IMR-90 (cell line): ENCODE measurements around the gene RANBP10. TPM values are rescaled to one million over a fixed set of nuclear protein-coding genes. Genes with fewer than 3 reads are reported as not detected.

ENCODE experiments used
- ATAC-seq: fragments of 200-7000 bp; cut with Tn5 transposase; 2 replicates; pipeline ENCODE4 v1.9.1; 2020; ENCODE audit warnings: low read depth, mild to moderate bottlenecking, moderate library complexity
- BruUV-seq: library from RNA; stranded (reverse); fragments of 400-500 nt; replicated peaks from 2 replicates; lab custom pipeline; 2021; lab: Mats Ljungman, UMichigan
- CTCF ChIA-PET: fragments of 300-600 bp; formaldehyde crosslinking; extraction: SDS; loops from one replicate; lab custom pipeline; 2021; ENCODE audit warnings: antibody characterized with exemption; lab: Yijun Ruan, JAX
- POLR2A ChIA-PET: fragments of 300-600 bp; sonication (Branson Sonifier 250); formaldehyde crosslinking; loops from one replicate; lab custom pipeline; 2022; ENCODE audit warnings: antibody characterized with exemption; ENCODE audit not compliant: unreplicated experiment; lab: Charles Lee
- DNase-seq: peaks from one replicate; pipeline ENCODE4 v3.0.0; 2013
- H2AFZ ChIP-seq: replicated peaks from 2 replicates; pipeline ENCODE3; 2013; ENCODE audit warnings: low read length, mild to moderate bottlenecking; ENCODE audit not compliant: poor library complexity
- H2AK5ac ChIP-seq: 2 replicates; pipeline ENCODE4 v1.6.1; 2013; ENCODE audit warnings: low read depth, low read length, inconsistent platforms
- H2AK9ac ChIP-seq: replicated peaks from 2 replicates; pipeline ENCODE3; 2013; ENCODE audit warnings: mild to moderate bottlenecking, low read depth, low read length, moderate library complexity; ENCODE audit not compliant: poor library complexity
- H2BK120ac ChIP-seq: 2 replicates; pipeline ENCODE4 v1.6.1; 2013; ENCODE audit warnings: low read depth, low read length, inconsistent platforms
- H2BK15ac ChIP-seq: 3 replicates; pipeline ENCODE4 v1.6.1; 2013; ENCODE audit warnings: low read depth, low read length, inconsistent platforms
- H2BK20ac ChIP-seq: 2 replicates; pipeline ENCODE4 v1.6.1; 2013; ENCODE audit warnings: low read depth, mild to moderate bottlenecking, inconsistent platforms, low read length, moderate library complexity
- H2BK5ac ChIP-seq: 2 replicates; pipeline ENCODE4 v1.6.1; 2013; ENCODE audit warnings: mild to moderate bottlenecking, low read depth, low read length, inconsistent platforms; ENCODE audit not compliant: poor library complexity, severe bottlenecking
- H3K14ac ChIP-seq: replicated peaks from 2 replicates; pipeline ENCODE4 v1.6.1; 2013; ENCODE audit warnings: low read depth, low read length, inconsistent platforms
- H3K18ac ChIP-seq: 2 replicates; pipeline ENCODE4 v1.6.1; 2013; ENCODE audit warnings: low read depth, low read length, control low read depth
- H3K23ac ChIP-seq: 2 replicates; pipeline ENCODE4 v1.6.1; 2013; ENCODE audit warnings: low read depth, low read length, inconsistent platforms
- H3K27ac ChIP-seq: 2 replicates; pipeline ENCODE4 v1.5.1; 2013; ENCODE audit warnings: mild to moderate bottlenecking, control low read depth, low read length; ENCODE audit not compliant: insufficient read depth
- H3K27me3 ChIP-seq: 2 replicates; pipeline ENCODE4 v1.6.1; 2013; ENCODE audit warnings: low read length; ENCODE audit not compliant: control insufficient read depth, insufficient read depth
- H3K36me3 ChIP-seq: 2 replicates; pipeline ENCODE4 v1.6.1; 2013; ENCODE audit warnings: low read length, mixed read lengths; ENCODE audit not compliant: control insufficient read depth, insufficient read depth
- H3K4ac ChIP-seq: 2 replicates; pipeline ENCODE4 v1.6.1; 2013; ENCODE audit warnings: low read depth, low read length, inconsistent platforms
- H3K4me1 ChIP-seq: 2 replicates; pipeline ENCODE4 v1.6.1; 2013; ENCODE audit warnings: low read length, mixed read lengths; ENCODE audit not compliant: control insufficient read depth, insufficient read depth
- H3K4me2 ChIP-seq: 2 replicates; pipeline ENCODE4 v1.6.1; 2013; ENCODE audit warnings: low read depth, mild to moderate bottlenecking, control low read depth, low read length, moderate library complexity
- H3K4me3 ChIP-seq: 2 replicates; pipeline ENCODE4 v1.5.1; 2013; ENCODE audit warnings: low read depth, mild to moderate bottlenecking, control low read depth, low read length, moderate library complexity; ENCODE audit not compliant: insufficient read depth
- H3K56ac ChIP-seq: 2 replicates; pipeline ENCODE4 v1.6.1; 2013; ENCODE audit warnings: low read length, inconsistent platforms; ENCODE audit not compliant: insufficient read depth; ENCODE audit errors: extremely low read depth
- H3K79me1 ChIP-seq, 2 experiments: 2 replicates each; pipeline ENCODE4 v1.6.1; 2013; ENCODE audit warnings: low read length in 2 of 2, inconsistent platforms in 1 of 2, low read depth in 1 of 2
- H3K9ac ChIP-seq: 2 replicates; pipeline ENCODE4 v1.6.1; 2013; ENCODE audit warnings: low read depth, low read length, control low read depth
- H3K9me1 ChIP-seq: 2 replicates; pipeline ENCODE4 v1.6.1; 2013; ENCODE audit warnings: low read length, inconsistent platforms; ENCODE audit not compliant: insufficient read depth
- H3K9me3 ChIP-seq: 2 replicates; pipeline ENCODE4 v1.6.1; 2013; ENCODE audit warnings: low read length; ENCODE audit not compliant: control insufficient read depth, insufficient read depth
- H4K20me1 ChIP-seq: 2 replicates; pipeline ENCODE4 v1.6.1; 2013; ENCODE audit warnings: low read length, inconsistent platforms; ENCODE audit not compliant: insufficient read depth
- H4K5ac ChIP-seq: 2 replicates; pipeline ENCODE4 v1.6.1; 2013; ENCODE audit warnings: mild to moderate bottlenecking, low read depth, low read length, control low read depth
- H4K8ac ChIP-seq, 2 experiments: 2 replicates each; pipeline ENCODE4 v1.6.1; 2013; ENCODE audit warnings: low read depth in 2 of 2, low read length in 2 of 2, control low read depth in 1 of 2, inconsistent platforms in 1 of 2
- H4K91ac ChIP-seq: 2 replicates; pipeline ENCODE4 v1.6.1; 2013; ENCODE audit warnings: low read depth, low read length, inconsistent platforms; ENCODE audit not compliant: insufficient read depth
- FOS ChIP-seq: fragments of 150-350 bp; IDR thresholded peaks from 2 replicates; pipeline ENCODE4 v1.6.1; 2016; ENCODE audit warnings: low read depth, low read length
- MAZ ChIP-seq: IDR thresholded peaks from 2 replicates; pipeline ENCODE4 v1.6.1; 2012; ENCODE audit warnings: low read depth, mild to moderate bottlenecking, low read length, improper control_type of control experiment, moderate library complexity, borderline replicate concordance
- NFE2L2 ChIP-seq: fragments of 150-350 bp; IDR thresholded peaks from 2 replicates; pipeline ENCODE4 v1.6.1; 2016; ENCODE audit warnings: low read depth, mild to moderate bottlenecking, low read length
- WGBS, 2 experiments: methylation state at CpG; one replicate each; pipeline versions ENCODE4 v1.1.5 to v1.1.7; 2013; ENCODE audit warnings: missing lambda C conversion rate in 2 of 2; ENCODE audit not compliant: insufficient read length in 1 of 2; ENCODE audit errors: extremely low coverage in 2 of 2; 5-methylcytosine and 5-hydroxymethylcytosine counted together
- dilution Hi-C: fragments of 300-500 bp; cut with HindIII; formaldehyde crosslinking; loops from one replicate; pipeline ENCODE4 v1.14.3; 2018; ENCODE audit warnings: low sequenced_read_pairs; ENCODE audit not compliant: unreplicated experiment
- in situ Hi-C: fragments of 300-500 bp; cut with MboI; formaldehyde crosslinking; loops from 3 replicates; pipeline ENCODE4 v1.14.3; 2019; ENCODE audit warnings: low sequenced_read_pairs, inconsistent platforms, mixed read lengths
- intact Hi-C: fragments of 100-400 bp; cut with micrococcal nuclease; formaldehyde crosslinking; loops from 2 replicates; pipeline ENCODE4 v1.10.0; 2022
- polyA plus RNA-seq, 3 experiments: library from polyadenylated mRNA; depleted of rRNA; stranded (reverse); fragments of >200 nt; gene quantifications; 2 replicates each; pipeline ENCODE4 v1.2.3, GENCODE V29; 2012; ENCODE audit warnings: low replicate concordance in 1 of 3
- total RNA-seq: library from RNA; depleted of rRNA; stranded (reverse); fragments of >200 nt; gene quantifications from 2 replicates; pipeline ENCODE4 v1.2.3, GENCODE V29; 2012
- TF ChIP-seq, protein P1 (sequence below): fragments of 150-350 bp; IDR thresholded peaks from 2 replicates; pipeline ENCODE4 v1.6.1; 2017; ENCODE audit warnings: mild to moderate bottlenecking, antibody characterized with exemption, low read length, low read depth
- TF ChIP-seq, protein P2 (sequence below): fragments of 150-350 bp; IDR thresholded peaks from 2 replicates; pipeline ENCODE4 v1.6.1; 2016; ENCODE audit warnings: low read depth, mild to moderate bottlenecking, low read length, moderate library complexity, borderline replicate concordance

Gene RANBP10
- total and polyA plus RNA-seq, 2 of the 4 experiments (the other 2 are of a cell fraction) = 2.7 to 12.1 TPM

DNA sequence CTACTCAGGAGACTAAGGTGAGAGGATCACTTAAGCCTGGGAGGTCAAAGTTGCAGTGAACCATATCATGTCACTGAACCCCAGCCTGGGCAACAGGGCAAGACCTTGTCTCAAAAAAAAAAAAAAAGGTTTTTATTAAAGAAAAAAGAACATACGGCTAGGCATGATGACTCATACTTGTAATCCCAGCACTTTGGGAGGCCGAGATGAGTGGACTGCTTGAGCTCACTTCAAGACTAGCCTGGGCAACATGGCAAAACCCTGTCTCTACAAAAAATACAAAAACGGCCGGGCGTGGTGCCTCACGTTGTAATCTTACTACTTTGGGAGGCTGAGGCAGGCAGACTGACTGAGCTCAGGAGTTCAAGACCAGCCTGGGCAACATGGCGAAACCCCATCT lies 38.4 kb downstream of the RANBP10 start:
- H3K4me1 ChIP-seq = peaks cover 2% of the 10 kb centered on the region; the same call in 1 of the 2 replicates
- no peak overlapping the region for H4K91ac ChIP-seq
- H3K14ac ChIP-seq = no peak overlapping the region
- no TSS peak for BruUV-seq
- TF ChIP-seq FOS (peak; percentile 94), NFE2L2 (no peak), MAZ (no peak)
- TF ChIP-seq, protein P1, sequence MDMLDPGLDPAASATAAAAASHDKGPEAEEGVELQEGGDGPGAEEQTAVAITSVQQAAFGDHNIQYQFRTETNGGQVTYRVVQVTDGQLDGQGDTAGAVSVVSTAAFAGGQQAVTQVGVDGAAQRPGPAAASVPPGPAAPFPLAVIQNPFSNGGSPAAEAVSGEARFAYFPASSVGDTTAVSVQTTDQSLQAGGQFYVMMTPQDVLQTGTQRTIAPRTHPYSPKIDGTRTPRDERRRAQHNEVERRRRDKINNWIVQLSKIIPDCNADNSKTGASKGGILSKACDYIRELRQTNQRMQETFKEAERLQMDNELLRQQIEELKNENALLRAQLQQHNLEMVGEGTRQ = no peak
- TF ChIP-seq, protein P2, sequence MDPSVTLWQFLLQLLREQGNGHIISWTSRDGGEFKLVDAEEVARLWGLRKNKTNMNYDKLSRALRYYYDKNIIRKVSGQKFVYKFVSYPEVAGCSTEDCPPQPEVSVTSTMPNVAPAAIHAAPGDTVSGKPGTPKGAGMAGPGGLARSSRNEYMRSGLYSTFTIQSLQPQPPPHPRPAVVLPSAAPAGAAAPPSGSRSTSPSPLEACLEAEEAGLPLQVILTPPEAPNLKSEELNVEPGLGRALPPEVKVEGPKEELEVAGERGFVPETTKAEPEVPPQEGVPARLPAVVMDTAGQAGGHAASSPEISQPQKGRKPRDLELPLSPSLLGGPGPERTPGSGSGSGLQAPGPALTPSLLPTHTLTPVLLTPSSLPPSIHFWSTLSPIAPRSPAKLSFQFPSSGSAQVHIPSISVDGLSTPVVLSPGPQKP = no peak
- in situ Hi-C loops (no loop called here), intact Hi-C loops (no loop called here), dilution Hi-C loops (no loop called here)
- H3K9me3 ChIP-seq = no peaks in the 10 kb centered on the region
- H2BK5ac ChIP-seq = no peak overlapping the region
- DNase-seq (peak; percentile 88), ATAC-seq (peak; percentile 83)
- no peak overlapping the region for H3K23ac ChIP-seq
- H3K27ac ChIP-seq = no peak overlapping the region
- peak overlapping the region; percentile 71 for H3K4ac ChIP-seq
- H4K8ac ChIP-seq = no peak overlapping the region; a peak in 1 of 4 replicates
- no peak overlapping the region for H2AK5ac ChIP-seq
- no peaks in the 10 kb centered on the region for H3K27me3 ChIP-seq
- H3K36me3 ChIP-seq = peaks cover 3% of the 10 kb centered on the region
- WGBS, 2 experiments = 100% methylated on average over 1 of the region's 7 CpGs; no CpG with 5 or more reads in 1 of the 2 experiments
- H2AK9ac ChIP-seq = no peak overlapping the region
- peaks cover 8% of the 10 kb centered on the region for H4K20me1 ChIP-seq
- H2BK120ac ChIP-seq = no peak overlapping the region
- peaks cover 5 to 41% of the 10 kb centered on the region in 2 experiments for H3K79me1 ChIP-seq
- H3K18ac ChIP-seq = no peak overlapping the region
- no peak overlapping the region for H3K9ac ChIP-seq
- ChIA-PET CTCF (no interaction called here), POLR2A (interaction anchor here (0.6 kb wide), 1 partner anchor 169 kb away, joined by 11 read pairs; the partner anchor contains the start of gene PSMB10)
- H2AFZ ChIP-seq = no peak overlapping the region
- H3K4me3 ChIP-seq = no peak overlapping the region
- H3K4me2 ChIP-seq = no peak overlapping the region
- H4K5ac ChIP-seq = no peak overlapping the region
- peaks cover 8% of the 10 kb centered on the region; the same call in 1 of the 2 replicates for H3K9me1 ChIP-seq
- H2BK20ac ChIP-seq = no peak overlapping the region
- no peak overlapping the region for H2BK15ac ChIP-seq
- H3K56ac ChIP-seq = no peak overlapping the region
